ENCODE data around the gene PEX11G.

Gene PEX11G

GRCh38 chr19:7428651-7429113, 60.2 kb downstream of the PEX11G start:
- DNase-seq = no peak

GRCh38 chr19:7427944-7428343, 60.9 kb downstream of the PEX11G start:
- DNase-seq = no peak

GRCh38 chr19:7426986-7427385, 61.8 kb downstream of the PEX11G start:
- DNase-seq = peak; percentile 59

Data from activated CD8-positive, alpha-beta memory T cell treated with anti-CD3 and anti-CD28 coated beads for 24 hours (primary cell).